ENCODE data around the gene RALGDS. TPM values are rescaled to one million over a fixed set of nuclear protein-coding genes. Genes with fewer than 3 reads are reported as not detected.
"Not testable (repeated sequence)": the region's sequence is repeated elsewhere in the genome, so short reads cannot be mapped to it uniquely, and the experiment has no call there.

RALGDS gene
- total RNA-seq (100 to 1,000 TPM in 2 of 5 experiments, 10 to 100 TPM in 3; 73.9 to 123 (median 79.7) TPM), polyA plus RNA-seq (10 to 100 TPM; 17.8 to 35.7 TPM), total RNA-seq (48.7 reads per million, percentile 71 among the genes with 10 or more reads in this experiment)

DNA sequence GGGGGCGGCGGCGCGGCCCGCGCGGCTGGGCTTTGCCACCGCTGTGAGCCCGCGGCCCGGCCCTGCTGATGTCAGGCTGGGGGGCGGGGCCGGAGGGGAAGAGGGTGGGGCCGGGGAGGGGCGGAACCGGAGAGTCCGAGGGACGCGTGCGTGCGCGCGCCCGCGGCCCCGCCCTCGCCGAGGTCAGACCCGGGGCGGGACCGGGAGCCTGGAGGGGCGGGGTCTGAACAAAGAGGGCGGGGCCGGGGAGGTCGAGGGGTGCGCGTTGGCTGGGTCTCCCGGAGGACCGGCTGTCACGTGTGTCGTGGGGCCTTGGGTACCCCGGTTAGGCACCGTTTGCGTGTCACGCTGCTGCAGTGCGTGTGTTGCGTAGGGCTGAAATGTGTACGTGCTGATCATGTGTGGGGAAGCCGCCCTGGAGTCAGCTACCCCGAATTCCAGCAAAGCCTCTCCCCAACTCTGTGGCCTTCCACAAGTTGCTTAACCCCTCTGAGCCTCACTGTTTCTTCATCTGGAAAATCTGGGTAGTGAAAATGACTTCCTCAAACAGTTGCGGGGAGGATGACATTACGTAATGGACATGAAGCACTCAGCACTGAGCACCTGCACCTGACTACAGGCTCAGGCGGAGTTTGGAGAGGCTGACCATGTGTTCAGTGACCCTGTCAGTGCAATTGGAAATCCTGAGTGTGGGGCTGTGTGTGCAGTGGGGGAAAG is at the start of gene RALGDS:
Gene RALGDS, minus strand, starts transcription at position 43 of the 717 bp plus-strand sequence. CDS start 86 bp downstream, outside the sequence.
- peak; percentile 79 to 93 (median 88) for DNase-seq
- H3K4me1 Mint-ChIP-seq: peaks cover 27 to 74% (median 47%) of the 10 kb centered on the region in 7 donors
- ChIA-PET POLR2A (interaction anchor here (0.6 to 2.2 kb wide), 7 partner anchors 11 to 91 kb away, joined by 3 to 11 read pairs (median 5); no protein-coding TSS in a partner anchor), CTCF (interaction anchor here (0.8 kb wide), 1 partner anchor 23 kb away, joined by 5 read pairs; no protein-coding TSS in a partner anchor)
- no peaks in the 10 kb centered on the region for H3K27me3 Mint-ChIP-seq
- H3K4me3 ChIP-seq (ENCODE audit: low read length): peak within 1 kb of the TSS; percentile 58
- H3K27ac Mint-ChIP-seq: peak within 1 kb of the TSS; percentile 58 to 99 (median 98)
- H3K27ac ChIP-seq (ENCODE audit: low read depth, low read length): peak within 1 kb of the TSS; percentile 93
- intact Hi-C loops (cut with micrococcal nuclease): loop anchor here (1.0 to 5.0 kb wide), 8 partner anchors 12 to 946 kb away; partner anchors contain the start of genes GTF3C5 (in 2 of the 2), BRD3 (in 1 of the 2), SURF1 (in 1 of the 2) and SURF2 (in 1 of the 2)
- peaks cover 22 to 52% of the 10 kb centered on the region in 2 donors for H3K4me1 ChIP-seq (ENCODE audit: control insufficient read depth in 2 of 2, insufficient read depth in 2 of 2, low read length in 2 of 2)
- H3K9me3 Mint-ChIP-seq: peaks cover 0 to 2% (median 0%) of the 10 kb centered on the region in 11 donors
- peaks cover 0 to 7% (median 0%) of the 10 kb centered on the region in 5 donors for H3K36me3 Mint-ChIP-seq
- H3K27me3 ChIP-seq (ENCODE audit: control insufficient read depth in 2 of 2, insufficient read depth in 2 of 2, low read length in 2 of 2): no peaks in the 10 kb centered on the region
- H3K4me3 Mint-ChIP-seq: peak within 1 kb of the TSS; percentile 78 to 88 (median 82)
- no peaks in the 10 kb centered on the region for H3K9me3 ChIP-seq (ENCODE audit: control insufficient read depth in 2 of 3, low read length in 3 of 3)
- H3K36me3 ChIP-seq (ENCODE audit: control insufficient read depth in 2 of 3, insufficient read depth in 3 of 3, low read length in 3 of 3): no peaks in the 10 kb centered on the region
- peak; percentile 91 for ATAC-seq

GRCh38 chr9:133170716-133171115 is 49.7 kb upstream of the RALGDS start:
- Histone ChIP-seq H3K36me3 (ENCODE audit: control insufficient read depth in 2 of 3, insufficient read depth in 3 of 3, low read length in 3 of 3) (no peaks in the 10 kb centered on the region), H3K27me3 (ENCODE audit: control insufficient read depth in 2 of 2, insufficient read depth in 2 of 2, low read length in 2 of 2) (no peaks in the 10 kb centered on the region), H3K27ac (ENCODE audit: low read depth, low read length) (no peak overlapping the region), H3K4me1 (ENCODE audit: control insufficient read depth in 2 of 2, insufficient read depth in 2 of 2, low read length in 2 of 2) (no peaks in the 10 kb centered on the region), H3K9me3 (ENCODE audit: control insufficient read depth in 2 of 3, low read length in 3 of 3) (no peaks in the 10 kb centered on the region), H3K4me3 (ENCODE audit: low read length) (no peak overlapping the region)
- DNase-seq (no peak), ATAC-seq (no peak)
- Mint-ChIP-seq H3K36me3 (no peaks in the 10 kb centered on the region), H3K4me3 (no peak overlapping the region), H3K4me1 (no peaks in the 10 kb centered on the region), H3K9me3 (no peaks in the 10 kb centered on the region), H3K27me3 (peaks cover 0 to 22% (median 0%) of the 10 kb centered on the region in 5 donors), H3K27ac (no peak overlapping the region)
- POLR2A ChIA-PET: interaction anchor here (0.7 kb wide), 1 partner anchor 841 kb away, joined by 7 read pairs; no protein-coding TSS in a partner anchor
- intact Hi-C loops (cut with micrococcal nuclease): no loop called here
- CTCF ChIA-PET: interaction anchor here (0.6 kb wide), 2 partner anchors 10 to 238 kb away, joined by 3 to 6 read pairs; no protein-coding TSS in a partner anchor

DNA sequence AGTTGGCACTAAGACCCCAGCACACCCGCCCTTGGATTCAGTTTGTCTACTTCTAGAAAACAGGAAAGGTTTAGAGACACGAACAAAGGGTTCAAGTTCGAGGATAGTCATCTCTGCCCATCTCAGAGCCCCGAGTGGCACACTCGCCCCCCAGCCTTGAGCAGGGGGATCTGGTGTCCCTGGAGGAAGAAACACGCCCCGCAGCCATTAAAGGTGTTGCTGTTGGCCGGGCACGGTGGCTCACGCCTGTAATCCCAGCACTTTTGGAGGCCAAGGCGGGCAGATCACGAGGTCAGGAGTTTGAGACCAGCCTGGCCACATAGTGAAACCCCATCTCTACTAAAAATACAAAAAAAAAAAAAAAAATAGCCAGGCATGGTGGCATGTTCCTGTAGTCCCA is 48.6 kb upstream of the RALGDS start:
- POLR2A ChIA-PET; H3K4me3 Mint-ChIP-seq; H3K27me3 ChIP-seq (ENCODE audit: control insufficient read depth in 2 of 2, insufficient read depth in 2 of 2, low read length in 2 of 2); H3K4me1 Mint-ChIP-seq; H3K9me3 ChIP-seq (ENCODE audit: control insufficient read depth in 2 of 3, low read length in 3 of 3); intact Hi-C loops (cut with micrococcal nuclease); DNase-seq; ATAC-seq; H3K9me3 Mint-ChIP-seq; H3K4me3 ChIP-seq (ENCODE audit: low read length); H3K27ac ChIP-seq (ENCODE audit: low read depth, low read length); H3K36me3 Mint-ChIP-seq; H3K36me3 ChIP-seq (ENCODE audit: control insufficient read depth in 2 of 3, insufficient read depth in 3 of 3, low read length in 3 of 3); H3K27ac Mint-ChIP-seq; H3K4me1 ChIP-seq (ENCODE audit: control insufficient read depth in 2 of 2, insufficient read depth in 2 of 2, low read length in 2 of 2): not testable (repeated sequence)
- peaks cover 0 to 20% (median 0%) of the 10 kb centered on the region in 5 donors for H3K27me3 Mint-ChIP-seq
- CTCF ChIA-PET: interaction anchor here (0.6 to 0.7 kb wide), 2 partner anchors 117 to 1570 kb away, joined by 3 to 5 read pairs; no protein-coding TSS in a partner anchor

DNA sequence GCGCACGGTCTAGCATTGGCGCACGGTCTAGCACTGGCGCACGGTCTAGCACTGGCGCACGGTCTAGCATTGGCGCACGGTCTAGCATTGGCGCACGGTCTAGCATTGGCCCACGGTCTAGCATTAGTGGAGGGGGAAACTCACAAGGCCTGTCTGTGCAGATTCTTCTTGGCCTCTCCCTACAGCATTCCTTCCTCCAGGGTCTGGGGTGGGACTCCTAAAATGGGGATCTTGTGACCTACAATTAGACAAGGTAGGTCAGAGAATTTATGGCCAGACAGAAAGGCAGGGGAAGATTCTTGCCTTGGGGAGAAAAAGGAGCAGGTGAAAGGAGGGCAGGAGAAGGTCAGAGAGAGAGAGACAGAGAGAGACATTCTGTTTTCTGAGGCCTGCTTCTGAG is 48.1 kb upstream of the RALGDS start:
- ChIA-PET CTCF (no interaction called here), POLR2A (no interaction called here)
- Mint-ChIP-seq H3K9me3 (no peaks in the 10 kb centered on the region), H3K27me3 (peaks cover 0 to 14% (median 0%) of the 10 kb centered on the region in 5 donors), H3K4me3 (no peak overlapping the region), H3K36me3 (no peaks in the 10 kb centered on the region), H3K4me1 (peaks cover 0 to 1% (median 0%) of the 10 kb centered on the region in 7 donors), H3K27ac (no peak overlapping the region)
- Histone ChIP-seq H3K4me1 (ENCODE audit: control insufficient read depth in 2 of 2, insufficient read depth in 2 of 2, low read length in 2 of 2) (no peaks in the 10 kb centered on the region), H3K36me3 (ENCODE audit: control insufficient read depth in 2 of 3, insufficient read depth in 3 of 3, low read length in 3 of 3) (no peaks in the 10 kb centered on the region), H3K27me3 (ENCODE audit: control insufficient read depth in 2 of 2, insufficient read depth in 2 of 2, low read length in 2 of 2) (no peaks in the 10 kb centered on the region), H3K4me3 (ENCODE audit: low read length) (no peak overlapping the region), H3K9me3 (ENCODE audit: control insufficient read depth in 2 of 3, low read length in 3 of 3) (no peaks in the 10 kb centered on the region), H3K27ac (ENCODE audit: low read depth, low read length) (no peak overlapping the region)
- DNase-seq: no peak
- ATAC-seq: no peak
- intact Hi-C loops (cut with micrococcal nuclease): no loop called here

GRCh38 chr9:133168432-133168831 is 47.4 kb upstream of the RALGDS start:
- ATAC-seq: no peak
- H3K27ac Mint-ChIP-seq: peak overlapping the region in 1 of 9 donors; percentile 18
- H3K4me1 ChIP-seq (ENCODE audit: control insufficient read depth in 2 of 2, insufficient read depth in 2 of 2, low read length in 2 of 2): no peaks in the 10 kb centered on the region
- peaks cover 0 to 5% (median 0%) of the 10 kb centered on the region in 7 donors for H3K4me1 Mint-ChIP-seq
- no peak for DNase-seq
- CTCF ChIA-PET: no interaction called here
- H3K27ac ChIP-seq (ENCODE audit: low read depth, low read length): no peak overlapping the region
- H3K4me3 ChIP-seq (ENCODE audit: low read length): no peak overlapping the region
- no peaks in the 10 kb centered on the region for H3K36me3 Mint-ChIP-seq
- H3K9me3 Mint-ChIP-seq: no peaks in the 10 kb centered on the region
- intact Hi-C loops (cut with micrococcal nuclease): no loop called here
- H3K36me3 ChIP-seq (ENCODE audit: control insufficient read depth in 2 of 3, insufficient read depth in 3 of 3, low read length in 3 of 3): no peaks in the 10 kb centered on the region
- POLR2A ChIA-PET: no interaction called here
- no peaks in the 10 kb centered on the region for H3K9me3 ChIP-seq (ENCODE audit: control insufficient read depth in 2 of 3, low read length in 3 of 3)
- H3K27me3 ChIP-seq (ENCODE audit: control insufficient read depth in 2 of 2, insufficient read depth in 2 of 2, low read length in 2 of 2): no peaks in the 10 kb centered on the region
- H3K27me3 Mint-ChIP-seq: peaks cover 0 to 12% (median 0%) of the 10 kb centered on the region in 5 donors
- H3K4me3 Mint-ChIP-seq: no peak overlapping the region

GRCh38 chr9:133167769-133168168 is 46.7 kb upstream of the RALGDS start:
- ATAC-seq: no peak

More at GRCh38 chr9:133167769-133168168, 46.7 kb upstream of the RALGDS start:
- CTCF ChIA-PET: interaction anchor here (0.5 to 1.3 kb wide), 4 partner anchors 8 to 319 kb away, joined by 3 to 5 read pairs (median 3); no protein-coding TSS in a partner anchor
- Mint-ChIP-seq H3K36me3 (no peaks in the 10 kb centered on the region), H3K9me3 (no peaks in the 10 kb centered on the region), H3K4me1 (peaks cover 0 to 5% (median 0%) of the 10 kb centered on the region in 7 donors), H3K27ac (peak overlapping the region in 1 of 9 donors; percentile 18), H3K4me3 (no peak overlapping the region), H3K27me3 (peaks cover 0 to 12% (median 0%) of the 10 kb centered on the region in 5 donors)
- Histone ChIP-seq H3K36me3 (ENCODE audit: control insufficient read depth in 2 of 3, insufficient read depth in 3 of 3, low read length in 3 of 3) (no peaks in the 10 kb centered on the region), H3K27ac (ENCODE audit: low read depth, low read length) (no peak overlapping the region), H3K27me3 (ENCODE audit: control insufficient read depth in 2 of 2, insufficient read depth in 2 of 2, low read length in 2 of 2) (no peaks in the 10 kb centered on the region), H3K4me3 (ENCODE audit: low read length) (no peak overlapping the region), H3K4me1 (ENCODE audit: control insufficient read depth in 2 of 2, insufficient read depth in 2 of 2, low read length in 2 of 2) (peaks cover 0 to 3% of the 10 kb centered on the region in 2 donors), H3K9me3 (ENCODE audit: control insufficient read depth in 2 of 3, low read length in 3 of 3) (no peaks in the 10 kb centered on the region)
- intact Hi-C loops (cut with micrococcal nuclease): no loop called here
- no peak for DNase-seq
- POLR2A ChIA-PET: interaction anchor here (0.9 kb wide), 1 partner anchor 126 kb away, joined by 3 read pairs; no protein-coding TSS in a partner anchor
